ENCODE measurements around the gene SH3RF3. TPM values are rescaled to one million over a fixed set of nuclear protein-coding genes. Genes with fewer than 3 reads are reported as not detected.

Gene SH3RF3
- total RNA-seq, 2 donors from 2014 or later, result 1.5 to 1.8 TPM

DNA sequence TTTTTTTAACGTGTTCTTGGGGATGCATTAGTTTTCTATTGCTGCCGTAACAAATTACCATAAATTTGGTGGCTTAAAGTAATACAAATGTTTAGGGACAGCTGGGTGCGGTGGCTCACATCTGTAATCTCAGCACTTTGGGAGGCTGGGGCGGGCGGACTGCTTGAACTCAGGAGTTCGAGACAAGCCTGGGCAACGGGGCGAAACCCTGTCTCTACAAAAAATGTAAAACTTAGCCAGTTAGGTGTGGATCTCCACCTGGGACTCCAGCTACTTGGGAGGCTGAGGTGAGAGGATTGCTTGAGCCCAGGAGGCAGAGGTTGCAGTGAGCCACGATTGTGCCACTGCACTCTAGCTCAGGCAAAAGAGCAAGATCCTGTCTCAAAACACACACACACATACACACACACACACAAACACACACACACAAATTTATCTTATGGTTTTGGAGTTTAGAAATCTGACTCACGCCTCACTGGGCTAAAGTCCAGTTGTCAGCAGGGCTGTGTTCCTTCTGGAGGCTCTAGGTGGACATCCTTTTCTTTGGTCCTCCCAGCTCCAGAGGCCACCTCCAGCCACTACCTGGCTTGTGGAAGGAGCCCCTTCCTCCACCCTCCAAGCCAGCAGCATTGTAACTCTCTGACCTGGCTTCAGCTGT, 408.7 kb downstream of the SH3RF3 start:
- Mint-ChIP-seq H3K27ac (no peak overlapping the region), H3K9me3 (peaks cover 21% of the 10 kb centered on the region)
- 96 to 98% methylated on average over 6 to 10 of the region's 10 CpGs for WGBS, 2 experiments (ENCODE audit: insufficient coverage in 1 of 2, insufficient read length in 1 of 2)

DNA sequence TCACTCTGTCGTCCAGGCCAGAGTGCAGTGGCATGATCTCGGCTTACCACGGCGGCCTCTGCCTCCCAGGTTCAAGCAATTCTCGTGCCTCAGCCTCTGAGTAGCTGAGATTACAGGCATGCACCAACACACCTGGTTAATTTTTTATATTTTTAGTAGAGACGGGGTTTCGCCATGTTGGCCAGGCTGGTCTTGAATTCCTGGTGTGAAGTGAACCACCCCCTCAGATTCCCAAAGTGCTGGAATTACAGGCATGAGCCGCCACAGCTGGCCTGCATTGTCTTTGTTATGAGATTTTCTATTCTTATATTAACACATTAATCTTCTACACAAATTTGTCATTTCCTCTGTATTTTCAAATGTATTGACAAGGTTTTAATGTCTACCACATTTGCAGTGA, 409.5 kb downstream of the SH3RF3 start:
- Mint-ChIP-seq H3K36me3 (ENCODE audit: low read depth) (peaks cover 12% of the 10 kb centered on the region), H3K4me1 (peaks cover 8% of the 10 kb centered on the region), H3K27me3 (ENCODE audit: insufficient read depth) (peaks cover 3% of the 10 kb centered on the region), H3K4me3 (no peak overlapping the region), H3K9me3 (peaks cover 21% of the 10 kb centered on the region), H3K27ac (no peak overlapping the region)
- no peak for DNase-seq
- Histone ChIP-seq H3K36me3 (ENCODE audit: control insufficient read depth, insufficient read depth, low read length) (peaks cover 12% of the 10 kb centered on the region), H3K9ac (ENCODE audit: extremely low read depth, low read length, poor library complexity, severe bottlenecking) (no peak overlapping the region), H3K4me1 (ENCODE audit: control insufficient read depth, insufficient read depth, low read length) (no peaks in the 10 kb centered on the region), H3K9me3 (ENCODE audit: control insufficient read depth, low read length) (no peaks in the 10 kb centered on the region), H3K4me3 (ENCODE audit: low read length) (no peak overlapping the region), H3K27me3 (ENCODE audit: control insufficient read depth, insufficient read depth, low read length, poor library complexity, severe bottlenecking) (no peaks in the 10 kb centered on the region), H3K27ac (ENCODE audit: low read depth, low read length) (no peak overlapping the region)
- TF ChIP-seq CTCF (conservative IDR thresholded peaks at IDR 0.05), result no peak
- 91 to 95% methylated on average over 6 to 8 of the region's 8 CpGs for WGBS, 2 experiments (ENCODE audit: insufficient coverage in 1 of 2, insufficient read length in 1 of 2)

More for the DNA sequence above, 408.7 kb downstream of the SH3RF3 start:
- no peaks in the 10 kb centered on the region for H3K4me1 ChIP-seq (ENCODE audit: control insufficient read depth, insufficient read depth, low read length)
- no peak for DNase-seq
- peaks cover 12% of the 10 kb centered on the region for H3K36me3 ChIP-seq (ENCODE audit: control insufficient read depth, insufficient read depth, low read length)
- peaks cover 3% of the 10 kb centered on the region for H3K27me3 Mint-ChIP-seq (ENCODE audit: insufficient read depth)
- H3K9ac ChIP-seq (ENCODE audit: extremely low read depth, low read length, poor library complexity, severe bottlenecking), result no peak overlapping the region
- H3K4me3 ChIP-seq (ENCODE audit: low read length), result no peak overlapping the region
- peaks cover 12% of the 10 kb centered on the region for H3K36me3 Mint-ChIP-seq (ENCODE audit: low read depth)
- H3K9me3 ChIP-seq (ENCODE audit: control insufficient read depth, low read length), result no peaks in the 10 kb centered on the region
- TF ChIP-seq CTCF (conservative IDR thresholded peaks at IDR 0.05), result no peak
- H3K4me3 Mint-ChIP-seq, result no peak overlapping the region
- peaks cover 8% of the 10 kb centered on the region for H3K4me1 Mint-ChIP-seq
- H3K27me3 ChIP-seq (ENCODE audit: control insufficient read depth, insufficient read depth, low read length, poor library complexity, severe bottlenecking), result no peaks in the 10 kb centered on the region
- H3K27ac ChIP-seq (ENCODE audit: low read depth, low read length), result no peak overlapping the region

DNA sequence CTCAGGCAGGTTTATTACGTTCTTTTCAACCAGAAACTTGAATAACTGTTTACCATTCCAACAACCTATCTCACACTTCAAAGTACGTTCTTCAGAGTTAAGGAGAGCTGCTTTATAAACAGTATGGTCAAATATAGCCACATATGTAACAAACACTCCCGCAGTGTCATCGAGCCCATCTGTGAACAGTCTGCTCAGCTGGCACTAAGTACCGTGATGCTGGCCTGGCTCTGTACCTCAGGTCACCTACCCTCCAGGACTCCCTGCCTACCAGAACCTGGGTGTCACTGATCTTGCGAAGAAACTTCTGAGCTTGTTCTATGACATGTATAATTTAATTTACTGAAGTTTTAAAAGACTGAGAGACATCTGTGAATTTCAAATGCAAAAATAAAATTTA, 413.4 kb downstream of the SH3RF3 start:
- 93% methylated on average over 5 to 6 of the region's 6 CpGs for WGBS, 2 experiments (ENCODE audit: insufficient coverage in 1 of 2, insufficient read length in 1 of 2)
- H3K36me3 ChIP-seq (ENCODE audit: control insufficient read depth, insufficient read depth, low read length), result peaks cover 25% of the 10 kb centered on the region

More for the DNA sequence above, 413.4 kb downstream of the SH3RF3 start:
- Mint-ChIP-seq H3K9me3 (peaks cover 1% of the 10 kb centered on the region), H3K27ac (no peak overlapping the region), H3K36me3 (ENCODE audit: low read depth) (peaks cover 14% of the 10 kb centered on the region), H3K4me1 (no peaks in the 10 kb centered on the region), H3K27me3 (ENCODE audit: insufficient read depth) (no peaks in the 10 kb centered on the region), H3K4me3 (no peak overlapping the region)
- H3K4me1 ChIP-seq (ENCODE audit: control insufficient read depth, insufficient read depth, low read length), result no peaks in the 10 kb centered on the region
- no peaks in the 10 kb centered on the region for H3K27me3 ChIP-seq (ENCODE audit: control insufficient read depth, insufficient read depth, low read length, poor library complexity, severe bottlenecking)
- DNase-seq, result no peak
- H3K9ac ChIP-seq (ENCODE audit: extremely low read depth, low read length, poor library complexity, severe bottlenecking), result no peak overlapping the region
- no peak overlapping the region for H3K4me3 ChIP-seq (ENCODE audit: low read length)
- H3K27ac ChIP-seq (ENCODE audit: low read depth, low read length), result no peak overlapping the region
- no peak for TF ChIP-seq CTCF (conservative IDR thresholded peaks at IDR 0.05)
- H3K9me3 ChIP-seq (ENCODE audit: control insufficient read depth, low read length), result no peaks in the 10 kb centered on the region
